ENCODE results near the gene CD38. TPM values are rescaled to one million over a fixed set of nuclear protein-coding genes. Genes with fewer than 3 reads are reported as not detected.
"Not testable (repeated sequence)": the region's sequence is repeated elsewhere in the genome, so short reads cannot be mapped to it uniquely, and the experiment has no call there.

The CD38 gene
- total and polyA plus RNA-seq, 8 donors, result 0.99 to 38.4 (median 1.7) TPM

- peaks cover 0 to 23% of the 10 kb centered on the region in 2 donors for H3K4me1 ChIP-seq
- TF ChIP-seq CTCF (IDR thresholded peaks at IDR 0.05), result no peak
- H3K27me3 ChIP-seq, result no peaks in the 10 kb centered on the region
- H3K36me3 ChIP-seq, result no peaks in the 10 kb centered on the region
- no peak overlapping the region for H3K4me3 ChIP-seq
- H3K27ac ChIP-seq, result no peak overlapping the region
- no peaks in the 10 kb centered on the region for H3K9me3 ChIP-seq
- DNase-seq (no peak), ATAC-seq (no peak)
- intact Hi-C loops (cut with DNase I), result no loop called here
Measured at GRCh38 chr4:15757054-15757453, 21.1 kb upstream of the CD38 start.

- no peak overlapping the region for H3K4me3 ChIP-seq
- no peaks in the 10 kb centered on the region for H3K36me3 ChIP-seq
- ATAC-seq, result no peak
- no peaks in the 10 kb centered on the region for H3K9me3 ChIP-seq
- intact Hi-C loops (cut with DNase I), result no loop called here
- H3K4me1 ChIP-seq, result peaks cover 0 to 23% of the 10 kb centered on the region in 2 donors
- no peak for DNase-seq
- H3K27me3 ChIP-seq, result no peaks in the 10 kb centered on the region
- no peak overlapping the region for H3K27ac ChIP-seq
- TF ChIP-seq CTCF (IDR thresholded peaks at IDR 0.05), result no peak
Measured at GRCh38 chr4:15758294-15758693, 19.8 kb upstream of the CD38 start.

- intact Hi-C loops (cut with DNase I); H3K36me3 ChIP-seq; ATAC-seq; DNase-seq; H3K27me3 ChIP-seq; H3K9me3 ChIP-seq; H3K4me1 ChIP-seq; H3K4me3 ChIP-seq; H3K27ac ChIP-seq: not testable (repeated sequence)
Measured at GRCh38 chr4:15762460-15762859, 15.7 kb upstream of the CD38 start.

- no peak for DNase-seq
- Histone ChIP-seq H3K36me3 (no peaks in the 10 kb centered on the region), H3K9me3 (no peaks in the 10 kb centered on the region), H3K4me1 (peaks cover 0 to 7% of the 10 kb centered on the region in 2 donors), H3K27ac (no peak overlapping the region), H3K4me3 (no peak overlapping the region), H3K27me3 (no peaks in the 10 kb centered on the region)
- no peak for TF ChIP-seq CTCF (IDR thresholded peaks at IDR 0.05)
- intact Hi-C loops (cut with DNase I), result no loop called here
- no peak for ATAC-seq
Measured at GRCh38 chr4:15765391-15765790, 12.7 kb upstream of the CD38 start.

- Histone ChIP-seq H3K9me3 (no peaks in the 10 kb centered on the region), H3K27ac (no peak overlapping the region), H3K36me3 (no peaks in the 10 kb centered on the region), H3K27me3 (no peaks in the 10 kb centered on the region), H3K4me1 (peaks cover 0 to 7% of the 10 kb centered on the region in 2 donors), H3K4me3 (no peak overlapping the region)
- ATAC-seq, result no peak
- TF ChIP-seq CTCF (IDR thresholded peaks at IDR 0.05), result no peak
- no peak for DNase-seq
- intact Hi-C loops (cut with DNase I), result no loop called here
Measured at GRCh38 chr4:15765910-15766697, 12.0 kb upstream of the CD38 start.

GRCh38 chr4:15766821-15767220 is 11.3 kb upstream of the CD38 start:
- no peak overlapping the region for H3K4me3 ChIP-seq
- peaks cover 0 to 7% of the 10 kb centered on the region in 2 donors for H3K4me1 ChIP-seq
- no peak for DNase-seq
- H3K27me3 ChIP-seq, result no peaks in the 10 kb centered on the region
- H3K9me3 ChIP-seq, result no peaks in the 10 kb centered on the region
- no peaks in the 10 kb centered on the region for H3K36me3 ChIP-seq
- ATAC-seq, result no peak
- H3K27ac ChIP-seq, result no peak overlapping the region
- intact Hi-C loops (cut with DNase I), result no loop called here
- no peak for TF ChIP-seq CTCF (IDR thresholded peaks at IDR 0.05)

All from left lung (tissue), 10 donors.